HepG2 (cell line): ENCODE data around the gene PTPN14. TPM values are rescaled to one million over a fixed set of nuclear protein-coding genes. Genes with fewer than 3 reads are reported as not detected.

ENCODE experiments used
- ARHGAP35 ChIP-seq: sonication (generic); formaldehyde crosslinking; IDR thresholded peaks from 2 replicates; pipeline ENCODE4 v1.9.0; 2022; ENCODE audit warnings: mild to moderate bottlenecking, inconsistent platforms, moderate library complexity, missing genetic modification reagents, borderline replicate concordance
- CENPT ChIP-seq: sonication (generic); formaldehyde crosslinking; IDR thresholded peaks from 2 replicates; pipeline ENCODE4 v1.8.0; 2022; ENCODE audit warnings: low read depth, mild to moderate bottlenecking, moderate library complexity, missing genetic modification reagents
- DPF2 ChIP-seq: sonication (generic); formaldehyde crosslinking; IDR thresholded peaks from 2 replicates; pipeline ENCODE4 v1.4.0; 2020; ENCODE audit warnings: mild to moderate bottlenecking, low read depth, missing genetic modification reagents, borderline replicate concordance
- EZH2 ChIP-seq: conservative IDR thresholded peaks from 2 replicates; pipeline ENCODE4 v1.6.1; 2012; ENCODE audit warnings: mild to moderate bottlenecking, low read depth, low read length, moderate library complexity
- FOXP4 ChIP-seq: sonication (generic); formaldehyde crosslinking; IDR thresholded peaks from 2 replicates; pipeline ENCODE4 v1.4.0; 2020; ENCODE audit warnings: missing genetic modification reagents
- GFI1 ChIP-seq: sonication (generic); formaldehyde crosslinking; IDR thresholded peaks from 2 replicates; pipeline ENCODE4 v1.5.0; 2020; ENCODE audit warnings: missing genetic modification reagents, mild to moderate bottlenecking, borderline replicate concordance
- GTF2F1 ChIP-seq: fragments of 150-350 bp; IDR thresholded peaks from 2 replicates; pipeline ENCODE4 v1.6.1; 2014; ENCODE audit warnings: low read length
- GZF1 ChIP-seq: sonication (generic); formaldehyde crosslinking; IDR thresholded peaks from 2 replicates; pipeline ENCODE4 v1.5.1; 2020; ENCODE audit warnings: mild to moderate bottlenecking, missing genetic modification reagents
- NFIC ChIP-seq: IDR thresholded peaks from 2 replicates; pipeline ENCODE4 v1.6.1; 2012; ENCODE audit warnings: mild to moderate bottlenecking, low read length, inconsistent platforms
- PAWR ChIP-seq: sonication (generic); formaldehyde crosslinking; IDR thresholded peaks from 2 replicates; pipeline ENCODE4 v1.4.0; 2020; ENCODE audit warnings: missing genetic modification reagents, mild to moderate bottlenecking, borderline replicate concordance
- PLSCR1 ChIP-seq: sonication (generic); formaldehyde crosslinking; IDR thresholded peaks from 2 replicates; pipeline ENCODE4 v1.5.0; 2020; ENCODE audit warnings: missing genetic modification reagents, mild to moderate bottlenecking, borderline replicate concordance
- POLR2G ChIP-seq: fragments of 200-400 bp; formaldehyde crosslinking; IDR thresholded peaks from 2 replicates; pipeline ENCODE4 v1.6.1; 2018; ENCODE audit warnings: mild to moderate bottlenecking, low read depth, low read length, moderate library complexity
- RNF219 ChIP-seq: sonication (generic); formaldehyde crosslinking; IDR thresholded peaks from 2 replicates; pipeline ENCODE4 v1.5.0; 2020; ENCODE audit warnings: mild to moderate bottlenecking, missing genetic modification reagents
- ZBTB25 ChIP-seq: IDR thresholded peaks from 2 replicates; pipeline ENCODE4 v1.6.1; 2018; ENCODE audit warnings: missing genetic modification reagents
- ZBTB4 ChIP-seq: sonication (generic); formaldehyde crosslinking; IDR thresholded peaks from 2 replicates; pipeline ENCODE4 v1.4.0; 2020; ENCODE audit warnings: missing genetic modification reagents, mild to moderate bottlenecking, borderline replicate concordance
- ZNF124 ChIP-seq: sonication (generic); formaldehyde crosslinking; IDR thresholded peaks from 2 replicates; pipeline ENCODE4 v1.4.0; 2020; ENCODE audit warnings: missing genetic modification reagents
- ZNF160 ChIP-seq: sonication (generic); formaldehyde crosslinking; IDR thresholded peaks from 2 replicates; pipeline ENCODE4 v1.8.0; 2022; ENCODE audit warnings: mild to moderate bottlenecking, inconsistent platforms, missing genetic modification reagents
- ZNF816 ChIP-seq: sonication (generic); formaldehyde crosslinking; IDR thresholded peaks from 2 replicates; pipeline ENCODE4 v1.8.0; 2022; ENCODE audit warnings: missing genetic modification reagents, mild to moderate bottlenecking, borderline replicate concordance
- polyA plus RNA-seq, 8 experiments: library from polyadenylated mRNA; depleted of rRNA in 3 of 8; stranded (reverse) in 7 of 8; unstranded in 1 of 8; fragments of >200 nt; fragmentation: Illumina TruSeq in 4 of 8; extraction: Trizol in 4 of 8; gene quantifications; 2 replicates each; pipeline versions ENCODE4 v1.2.1 to v1.2.3, GENCODE V29; 2011 to 2016; ENCODE audit warnings: low read depth in 4 of 8, missing spikeins in 1 of 8, mixed read lengths in 1 of 8; ENCODE audit not compliant: insufficient read depth in 1 of 8
- total RNA-seq, 5 experiments: library from RNA; depleted of rRNA; stranded (reverse); fragments of >200 nt; fragmentation: Illumina TruSeq; extraction: Trizol; gene quantifications; 2 replicates each; pipeline ENCODE4 v1.2.3, GENCODE V29; 2016; ENCODE audit warnings: low read depth in 1 of 5

The PTPN14 gene
- total and polyA plus RNA-seq, 2 of the 13 experiments (the other 11 are each of a cell fraction or from before 2014, with no cell fraction given): 3.9 to 4.7 TPM

GRCh38 chr1:214523124-214523824, 28.1 kb downstream of the PTPN14 start (continued):
- TF ChIP-seq RNF219 (CRISPR knock-in tag): no peak
- TF ChIP-seq ARHGAP35 (CRISPR knock-in tag): no peak
- TF ChIP-seq PLSCR1: no peak
- TF ChIP-seq FOXP4 (CRISPR knock-in tag): peak; percentile 35; the same call in 1 of the 2 replicates
- no peak for TF ChIP-seq GTF2F1
- no peak for TF ChIP-seq PAWR (CRISPR knock-in tag)
- TF ChIP-seq ZNF160 (CRISPR knock-in tag): no peak
- TF ChIP-seq ZNF124 (CRISPR knock-in tag): no peak
- TF ChIP-seq CENPT (CRISPR knock-in tag): no peak
- no peak for TF ChIP-seq NFIC
- TF ChIP-seq EZH2: no peak
- TF ChIP-seq DPF2 (CRISPR knock-in tag): 0 out of 2 replicates have a peak, but pooled peaks have one; percentile 16
- TF ChIP-seq GFI1 (CRISPR knock-in tag): peak; percentile 69; the same call in 1 of the 2 replicates
- TF ChIP-seq POLR2G: no peak
- no peak for TF ChIP-seq GZF1
- TF ChIP-seq ZBTB4 (CRISPR knock-in tag): no peak
- TF ChIP-seq ZBTB25 (CRISPR knock-in tag): no peak
- no peak for TF ChIP-seq ZNF816 (CRISPR knock-in tag)
